DND-41 (cell line): ENCODE results near the gene DHX38.

Experiments used
- ATAC-seq: fragments of 200-7000 bp; cut with Tn5 transposase; 3 replicates; pipeline ENCODE4 v1.9.1; 2021; ENCODE audit warnings: low read depth; ENCODE audit not compliant: insufficient read depth
- DNase-seq: peaks from one replicate; pipeline ENCODE4 v3.0.0-alpha.2; 2020
- H2AFZ ChIP-seq: 2 replicates; pipeline ENCODE4 v1.6.0; 2012; ENCODE audit warnings: low read depth, low read length
- H3K27ac ChIP-seq: 2 replicates; pipeline ENCODE4 v1.5.1; 2012; ENCODE audit warnings: low read length, inconsistent platforms
- H3K27me3 ChIP-seq: fragments of 200-600 bp; sonication (generic); 2 replicates; pipeline ENCODE4 v1.6.0; 2012; ENCODE audit warnings: low read length, mild to moderate bottlenecking, inconsistent platforms; ENCODE audit not compliant: insufficient read depth, poor library complexity
- H3K36me3 ChIP-seq: 2 replicates; pipeline ENCODE4 v1.5.1; 2012; ENCODE audit warnings: low read length, inconsistent platforms; ENCODE audit not compliant: insufficient read depth
- H3K4me1 ChIP-seq: 2 replicates; pipeline ENCODE4 v1.5.1; 2012; ENCODE audit warnings: mild to moderate bottlenecking, low read length; ENCODE audit not compliant: insufficient read depth
- H3K4me2 ChIP-seq: 2 replicates; pipeline ENCODE4 v1.6.0; 2012; ENCODE audit warnings: mild to moderate bottlenecking, moderate library complexity, low read length, inconsistent platforms; ENCODE audit not compliant: insufficient read depth
- H3K4me3 ChIP-seq, 2 experiments: fragments of 200-600 bp in 1 of 2; shearing (Covaris generic) in 1 of 2; 2 replicates each; pipeline ENCODE4 v1.5.1; 2012 to 2016; ENCODE audit warnings: inconsistent platforms in 2 of 2, low read length in 2 of 2, mild to moderate bottlenecking in 2 of 2, low read depth in 1 of 2, moderate library complexity in 1 of 2
- H3K79me2 ChIP-seq: 2 replicates; pipeline ENCODE4 v1.6.0; 2012; ENCODE audit warnings: low read length, inconsistent platforms; ENCODE audit not compliant: insufficient read depth
- H3K9ac ChIP-seq: 2 replicates; pipeline ENCODE4 v1.6.0; 2012; ENCODE audit warnings: low read depth, mild to moderate bottlenecking, inconsistent platforms, low read length, moderate library complexity
- H3K9me3 ChIP-seq: 2 replicates; pipeline ENCODE4 v1.5.1; 2012; ENCODE audit warnings: low read length, moderate library complexity, mild to moderate bottlenecking, inconsistent platforms; ENCODE audit not compliant: insufficient read depth, severe bottlenecking
- H4K20me1 ChIP-seq: 2 replicates; pipeline ENCODE4 v1.6.0; 2012; ENCODE audit warnings: low read length; ENCODE audit not compliant: insufficient read depth
- CTCF ChIP-seq: IDR thresholded peaks from 2 replicates; pipeline ENCODE4 v1.5.1; 2012; ENCODE audit warnings: borderline replicate concordance, low read length, moderate library complexity, mild to moderate bottlenecking; ENCODE audit not compliant: poor library complexity, severe bottlenecking; ENCODE audit errors: extremely low read depth
- EZH2 ChIP-seq: IDR thresholded peaks from 3 replicates; pipeline ENCODE4 v1.6.1; 2012; ENCODE audit warnings: borderline replicate concordance, low read depth, mild to moderate bottlenecking, moderate library complexity, low read length, inconsistent platforms; ENCODE audit not compliant: severe bottlenecking

The DHX38 gene

DNA sequence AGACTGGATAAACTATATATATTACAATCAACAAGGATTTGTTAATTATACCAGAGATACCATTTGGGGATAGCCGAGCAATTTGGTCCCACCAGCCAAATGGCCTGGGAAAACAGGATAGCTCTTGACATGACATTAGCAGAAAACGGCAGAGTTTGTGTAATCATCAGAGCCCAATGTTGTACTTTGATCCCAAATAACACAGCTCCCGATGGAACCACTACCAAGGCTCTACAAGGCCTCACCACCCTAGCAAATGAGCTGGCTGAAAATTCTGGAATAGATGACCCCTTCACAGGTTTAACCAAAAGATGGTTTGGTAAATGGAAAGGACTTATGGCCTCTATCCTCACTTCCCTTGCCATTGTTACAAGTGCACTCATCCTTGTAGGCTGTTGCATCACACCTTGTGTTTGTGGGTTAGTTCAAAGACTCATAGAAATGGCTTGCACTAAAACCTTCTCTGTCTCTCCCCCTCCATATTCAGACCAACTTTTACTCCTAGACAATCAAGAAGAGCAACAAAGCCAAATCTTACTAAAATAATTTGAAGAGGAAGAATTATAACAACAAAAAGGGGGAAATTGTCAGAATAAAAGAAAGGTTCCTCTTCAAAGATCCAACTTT is 9.8 kb upstream of the DHX38 start:
- Histone ChIP-seq H3K4me1 (no peaks in the 10 kb centered on the region), H4K20me1 (no peaks in the 10 kb centered on the region), H3K27ac (no peak overlapping the region), H3K27me3 (no peaks in the 10 kb centered on the region), H3K9me3 (peaks cover 13% of the 10 kb centered on the region), H3K79me2 (no peaks in the 10 kb centered on the region), H2AFZ (no peak overlapping the region), H3K9ac (no peak overlapping the region), H3K36me3 (peaks cover 44% of the 10 kb centered on the region), H3K4me2 (no peak overlapping the region), H3K4me3 (no peak overlapping the region)
- TF ChIP-seq CTCF: no peak
- TF ChIP-seq EZH2: no peak
- DNase-seq (no peak), ATAC-seq (no peak)

DNA sequence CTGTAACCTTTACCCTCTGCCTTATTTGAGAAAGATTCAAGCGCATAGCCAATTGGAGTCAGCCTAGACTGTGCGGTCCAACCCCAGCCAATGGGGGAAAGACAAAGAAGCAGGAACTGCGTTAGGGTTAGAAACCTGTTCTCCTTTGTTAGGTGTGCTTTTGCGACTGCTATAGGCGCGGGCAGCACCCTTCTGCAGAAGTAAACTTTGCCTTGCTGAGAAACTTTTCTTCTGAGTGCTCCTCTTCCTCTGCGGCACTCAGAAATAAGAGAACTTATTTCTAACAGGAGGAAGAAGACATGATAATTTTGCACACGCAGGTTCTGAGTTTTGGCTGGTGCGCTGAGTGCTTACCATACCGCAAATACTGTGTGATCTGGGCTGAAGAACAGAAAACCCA is 9.2 kb upstream of the DHX38 start:
- TF ChIP-seq CTCF (no peak), EZH2 (no peak)
- Histone ChIP-seq H3K27me3 (no peaks in the 10 kb centered on the region), H3K4me1 (no peaks in the 10 kb centered on the region), H3K9me3 (peaks cover 13% of the 10 kb centered on the region), H3K4me3 (no peak overlapping the region), H3K36me3 (peaks cover 49% of the 10 kb centered on the region), H3K4me2 (no peak overlapping the region), H3K79me2 (no peaks in the 10 kb centered on the region), H3K27ac (no peak overlapping the region), H3K9ac (no peak overlapping the region), H4K20me1 (no peaks in the 10 kb centered on the region), H2AFZ (no peak overlapping the region)
- no peak for ATAC-seq
- DNase-seq: no peak

GRCh38 chr16:72085002-72085401 is 8.6 kb upstream of the DHX38 start:
- Histone ChIP-seq H2AFZ (no peak overlapping the region), H3K4me2 (no peak overlapping the region), H3K4me1 (no peaks in the 10 kb centered on the region), H3K36me3 (peaks cover 55% of the 10 kb centered on the region), H3K27ac (no peak overlapping the region), H3K4me3 (no peak overlapping the region), H4K20me1 (peaks cover 3% of the 10 kb centered on the region; the same call in 1 of the 2 replicates), H3K9ac (no peak overlapping the region), H3K27me3 (no peaks in the 10 kb centered on the region), H3K9me3 (peaks cover 13% of the 10 kb centered on the region), H3K79me2 (peaks cover 3% of the 10 kb centered on the region)
- TF ChIP-seq EZH2 (no peak), CTCF (no peak)
- ATAC-seq (no peak), DNase-seq (no peak)

DNA sequence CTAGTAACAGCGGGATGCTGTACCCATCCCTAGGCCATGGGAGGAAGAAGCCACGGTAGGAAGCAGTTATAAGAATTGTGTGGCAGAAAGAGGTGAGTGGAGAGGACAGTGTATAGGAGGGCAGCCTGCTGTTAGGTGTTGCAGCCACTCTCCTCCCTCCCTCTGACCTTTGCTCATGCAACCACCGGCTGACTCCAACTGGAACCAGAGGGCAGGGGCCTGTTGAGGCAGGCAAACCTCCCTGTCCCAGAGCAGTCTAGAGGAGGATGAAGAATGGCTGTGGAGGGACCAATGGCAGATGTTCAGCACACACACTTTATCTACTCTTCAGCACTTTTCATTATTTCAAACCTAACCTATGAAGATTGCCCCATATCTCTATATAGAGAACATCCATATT is 2.4 kb upstream of the DHX38 start:
- Histone ChIP-seq H3K79me2 (peaks cover 63% of the 10 kb centered on the region), H3K4me1 (peaks cover 42% of the 10 kb centered on the region), H3K4me2 (peak overlapping the region; percentile 94), H2AFZ (no peak overlapping the region), H3K9ac (peak overlapping the region; percentile 77; the same call in 1 of the 2 replicates), H3K27me3 (no peaks in the 10 kb centered on the region), H3K4me3 (peak overlapping the region in 1 of 2 experiments; percentile 18; a peak in 1 of 4 replicates), H3K9me3 (no peaks in the 10 kb centered on the region), H4K20me1 (peaks cover 8% of the 10 kb centered on the region; the same call in 1 of the 2 replicates), H3K36me3 (peaks cover 54% of the 10 kb centered on the region), H3K27ac (no peak overlapping the region)
- ATAC-seq (no peak), DNase-seq (no peak)
- TF ChIP-seq EZH2 (no peak), CTCF (no peak)
